ENCODE data around the gene ZNF780A.
"Not testable (repeated sequence)": the region's sequence is repeated elsewhere in the genome, so short reads cannot be mapped to it uniquely, and the experiment has no call there.

The ZNF780A gene

GRCh38 chr19:40056505-40056904 lies 34.2 kb downstream of the ZNF780A start:
- no peak for TF ChIP-seq CTCF (IDR thresholded peaks at IDR 0.05; ENCODE audit: insufficient read depth, missing control alignments)
- FAIRE-seq, result no peak
- DNase-seq (ENCODE audit: insufficient read length, low spot score), result no peak

GRCh38 chr19:40055832-40056504 lies 34.8 kb downstream of the ZNF780A start, which contains the start of gene ZNF780B:
Gene ZNF780B, minus strand, starts transcription at chr19:40056231. Its CDS starts 5,899 bp downstream, at chr19:40050332.
- DNase-seq (ENCODE audit: insufficient read length, low spot score), result peak; percentile 42
- FAIRE-seq, result peak; percentile 73
- TF ChIP-seq CTCF (IDR thresholded peaks at IDR 0.05; ENCODE audit: insufficient read depth, missing control alignments), result no peak

GRCh38 chr19:40055049-40055448 lies 35.7 kb downstream of the ZNF780A start:
- no peak for TF ChIP-seq CTCF (IDR thresholded peaks at IDR 0.05; ENCODE audit: insufficient read depth, missing control alignments)
- no peak for DNase-seq (ENCODE audit: insufficient read length, low spot score)
- no peak for FAIRE-seq

- TF ChIP-seq CTCF (IDR thresholded peaks at IDR 0.05; ENCODE audit: insufficient read depth, missing control alignments), result no peak
- FAIRE-seq, result no peak
- no peak for DNase-seq (ENCODE audit: insufficient read length, low spot score)
Observed at GRCh38 chr19:40054632-40055031, 36.1 kb downstream of the ZNF780A start.

- no peak for FAIRE-seq
- no peak for TF ChIP-seq CTCF (IDR thresholded peaks at IDR 0.05; ENCODE audit: insufficient read depth, missing control alignments)
Observed at GRCh38 chr19:40053491-40053890, 37.3 kb downstream of the ZNF780A start.

GRCh38 chr19:40041718-40042117 lies 49.0 kb downstream of the ZNF780A start:
- not testable (repeated sequence) for DNase-seq (ENCODE audit: insufficient read length, low spot score); FAIRE-seq

More at GRCh38 chr19:40053491-40053890, 37.3 kb downstream of the ZNF780A start:
- DNase-seq (ENCODE audit: insufficient read length, low spot score), result no peak

GRCh38 chr19:40038047-40038446 lies 52.7 kb downstream of the ZNF780A start:
- not testable (repeated sequence) for FAIRE-seq; DNase-seq (ENCODE audit: insufficient read length, low spot score)

- FAIRE-seq (no peak), DNase-seq (ENCODE audit: insufficient read length, low spot score) (no peak)
- TF ChIP-seq CTCF (IDR thresholded peaks at IDR 0.05; ENCODE audit: insufficient read depth, missing control alignments), result no peak
Observed at GRCh38 chr19:40035996-40036395, 54.7 kb downstream of the ZNF780A start.

Measured in D721Med (cell line).